Measurements from ENCODE around the gene HECW1.

The HECW1 gene

GRCh38 chr7:43143918-43144589 lies 31.6 kb downstream of the HECW1 start:
- no peak overlapping the region for H3K27ac Mint-ChIP-seq
- H3K9me3 Mint-ChIP-seq = no peaks in the 10 kb centered on the region
- ATAC-seq (replicated peaks) (no peak), DNase-seq (no peak)
- H3K36me3 Mint-ChIP-seq = no peaks in the 10 kb centered on the region
- H3K27me3 Mint-ChIP-seq = peaks cover 8 to 20% of the 10 kb centered on the region in 2 donors
- no peak overlapping the region for H3K4me3 Mint-ChIP-seq
- no peaks in the 10 kb centered on the region for H3K4me1 Mint-ChIP-seq

- ATAC-seq (replicated peaks) = no peak
- peaks cover 0 to 15% of the 10 kb centered on the region in 2 donors for H3K27me3 Mint-ChIP-seq
Observed at GRCh38 chr7:43148161-43148731, 35.8 kb downstream of the HECW1 start.

GRCh38 chr7:43151076-43151475 lies 38.6 kb downstream of the HECW1 start:
- Mint-ChIP-seq H3K4me1 (no peaks in the 10 kb centered on the region), H3K4me3 (no peak overlapping the region), H3K36me3 (no peaks in the 10 kb centered on the region), H3K9me3 (no peaks in the 10 kb centered on the region), H3K27ac (no peak overlapping the region), H3K27me3 (peaks cover 0 to 13% of the 10 kb centered on the region in 2 donors)
- DNase-seq = no peak
- no peak for ATAC-seq (replicated peaks)

More at GRCh38 chr7:43148161-43148731, 35.8 kb downstream of the HECW1 start:
- no peak overlapping the region for H3K4me3 Mint-ChIP-seq
- H3K27ac Mint-ChIP-seq = no peak overlapping the region
- no peaks in the 10 kb centered on the region for H3K9me3 Mint-ChIP-seq
- H3K4me1 Mint-ChIP-seq = no peaks in the 10 kb centered on the region
- H3K36me3 Mint-ChIP-seq = no peaks in the 10 kb centered on the region
- DNase-seq = no peak

- Mint-ChIP-seq H3K36me3 (no peaks in the 10 kb centered on the region), H3K4me3 (no peak overlapping the region), H3K27me3 (peaks cover 0 to 8% of the 10 kb centered on the region in 2 donors), H3K9me3 (no peaks in the 10 kb centered on the region), H3K27ac (no peak overlapping the region), H3K4me1 (no peaks in the 10 kb centered on the region)
- DNase-seq (no peak), ATAC-seq (replicated peaks) (no peak)
Observed at GRCh38 chr7:43152696-43153095, 40.2 kb downstream of the HECW1 start.

- no peak overlapping the region for H3K27ac Mint-ChIP-seq
- DNase-seq = no peak
- no peaks in the 10 kb centered on the region for H3K36me3 Mint-ChIP-seq
- peaks cover under 1 to 4% of the 10 kb centered on the region in 2 donors for H3K27me3 Mint-ChIP-seq
- H3K4me1 Mint-ChIP-seq = no peaks in the 10 kb centered on the region
- ATAC-seq (replicated peaks) = no peak
- H3K4me3 Mint-ChIP-seq = no peak overlapping the region
- no peaks in the 10 kb centered on the region for H3K9me3 Mint-ChIP-seq
Observed at GRCh38 chr7:43155636-43156035, 43.2 kb downstream of the HECW1 start.

- Mint-ChIP-seq H3K27ac (no peak overlapping the region), H3K36me3 (no peaks in the 10 kb centered on the region), H3K27me3 (peaks cover 16 to 31% of the 10 kb centered on the region in 2 donors), H3K9me3 (no peaks in the 10 kb centered on the region), H3K4me3 (no peak overlapping the region), H3K4me1 (peaks cover 0 to 10% of the 10 kb centered on the region in 2 donors)
- ATAC-seq (replicated peaks) (no peak), DNase-seq (no peak)
Observed at GRCh38 chr7:43163885-43164284, 51.4 kb downstream of the HECW1 start.

GRCh38 chr7:43164757-43165156 lies 52.3 kb downstream of the HECW1 start:
- Mint-ChIP-seq H3K4me1 (peaks cover 0 to 10% of the 10 kb centered on the region in 2 donors), H3K27me3 (peaks cover 16 to 35% of the 10 kb centered on the region in 2 donors), H3K9me3 (no peaks in the 10 kb centered on the region), H3K4me3 (no peak overlapping the region), H3K27ac (no peak overlapping the region), H3K36me3 (no peaks in the 10 kb centered on the region)
- no peak for DNase-seq
- peak; percentile 77 to 83 for ATAC-seq (replicated peaks)

GRCh38 chr7:43166686-43167085 lies 54.2 kb downstream of the HECW1 start:
- DNase-seq (no peak), ATAC-seq (replicated peaks) (no peak)
- Mint-ChIP-seq H3K27me3 (peaks cover 16 to 32% of the 10 kb centered on the region in 2 donors), H3K27ac (no peak overlapping the region), H3K4me3 (no peak overlapping the region), H3K9me3 (no peaks in the 10 kb centered on the region), H3K4me1 (peaks cover 0 to 10% of the 10 kb centered on the region in 2 donors), H3K36me3 (no peaks in the 10 kb centered on the region)

GRCh38 chr7:43169076-43169475 lies 56.6 kb downstream of the HECW1 start:
- Mint-ChIP-seq H3K4me3 (no peak overlapping the region), H3K27me3 (peaks cover 6 to 22% of the 10 kb centered on the region in 2 donors), H3K9me3 (no peaks in the 10 kb centered on the region), H3K27ac (no peak overlapping the region), H3K36me3 (no peaks in the 10 kb centered on the region), H3K4me1 (peaks cover 0 to 8% of the 10 kb centered on the region in 2 donors)
- no peak for DNase-seq
- ATAC-seq (replicated peaks) = no peak

- no peak overlapping the region for H3K4me3 Mint-ChIP-seq
- H3K9me3 Mint-ChIP-seq = no peaks in the 10 kb centered on the region
- no peak for ATAC-seq (replicated peaks)
- peaks cover 0 to 2% of the 10 kb centered on the region in 2 donors for H3K4me1 Mint-ChIP-seq
- H3K36me3 Mint-ChIP-seq = no peaks in the 10 kb centered on the region
- no peak for DNase-seq
- H3K27me3 Mint-ChIP-seq = peaks cover 6 to 26% of the 10 kb centered on the region in 2 donors
- H3K27ac Mint-ChIP-seq = no peak overlapping the region
Observed at GRCh38 chr7:43170571-43170970, 58.1 kb downstream of the HECW1 start.

GRCh38 chr7:43175570-43176200 lies 63.2 kb downstream of the HECW1 start:
- Mint-ChIP-seq H3K36me3 (no peaks in the 10 kb centered on the region), H3K27me3 (peaks cover 2 to 8% of the 10 kb centered on the region in 2 donors), H3K9me3 (no peaks in the 10 kb centered on the region), H3K4me1 (no peaks in the 10 kb centered on the region), H3K4me3 (no peak overlapping the region), H3K27ac (no peak overlapping the region)
- DNase-seq = no peak
- no peak for ATAC-seq (replicated peaks)

GRCh38 chr7:43179393-43179792 lies 66.9 kb downstream of the HECW1 start:
- Mint-ChIP-seq H3K27ac (no peak overlapping the region), H3K36me3 (no peaks in the 10 kb centered on the region), H3K9me3 (peaks cover 0 to 1% of the 10 kb centered on the region in 2 donors), H3K4me1 (no peaks in the 10 kb centered on the region), H3K4me3 (no peak overlapping the region), H3K27me3 (peaks cover under 1% of the 10 kb centered on the region in 2 donors)
- no peak for ATAC-seq (replicated peaks)
- DNase-seq = no peak

- Mint-ChIP-seq H3K27ac (no peak overlapping the region), H3K4me3 (no peak overlapping the region), H3K4me1 (no peaks in the 10 kb centered on the region), H3K36me3 (no peaks in the 10 kb centered on the region), H3K27me3 (peaks cover 7 to 18% of the 10 kb centered on the region in 2 donors), H3K9me3 (no peaks in the 10 kb centered on the region)
- ATAC-seq (replicated peaks) = no peak
- no peak for DNase-seq
Observed at GRCh38 chr7:43192806-43193460, 80.5 kb downstream of the HECW1 start.

GRCh38 chr7:43193893-43194292 lies 81.4 kb downstream of the HECW1 start:
- Mint-ChIP-seq H3K36me3 (no peaks in the 10 kb centered on the region), H3K4me1 (no peaks in the 10 kb centered on the region), H3K27ac (no peak overlapping the region), H3K9me3 (no peaks in the 10 kb centered on the region), H3K4me3 (no peak overlapping the region), H3K27me3 (peaks cover 4 to 13% of the 10 kb centered on the region in 2 donors)
- ATAC-seq (replicated peaks) (no peak), DNase-seq (no peak)

Data from stimulated activated naive B cell treated with anti-CD40 and anti-IgM and Interleukin-4, amounts not matched to agents 10 μg/mL and 1 μg/mL and 100 μg/mL, for 72 hours (primary cell).